SH-SY5Y (cell line): ENCODE results near the gene TUBGCP4.

ENCODE experiments used
- GATA2 ChIP-seq: IDR thresholded peaks from 2 replicates; pipeline ENCODE4 v1.6.1; 2011; ENCODE audit warnings: mild to moderate bottlenecking, low read depth, low read length
- GATA3 ChIP-seq: IDR thresholded peaks from 2 replicates; pipeline ENCODE4 v1.6.1; 2011; ENCODE audit warnings: low read depth, mild to moderate bottlenecking, low read length, moderate library complexity

DNA sequence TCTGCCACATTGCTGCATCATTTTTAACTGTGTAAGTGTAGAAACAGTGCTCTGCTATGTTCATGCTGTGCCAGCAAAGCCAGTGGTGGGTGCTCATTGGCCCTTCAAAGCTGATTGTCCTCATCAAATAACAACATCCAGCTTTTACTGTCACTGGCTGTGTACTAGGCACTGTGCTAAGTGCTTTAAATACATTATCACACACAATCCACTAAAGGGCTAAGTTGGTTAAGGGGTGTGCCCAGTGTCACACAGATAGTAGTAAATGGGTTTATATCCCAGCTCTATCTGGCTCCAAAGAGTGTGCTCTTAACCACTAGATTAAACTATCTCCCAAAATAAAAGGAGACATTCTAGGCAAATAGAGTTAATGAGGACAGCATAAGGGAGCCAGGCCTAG, 7.7 kb downstream of the TUBGCP4 start:
- TF ChIP-seq GATA2 (no peak), GATA3 (no peak)
